GM12878 (cell line): ENCODE data around the gene PTPRM. TPM values are rescaled to one million over a fixed set of nuclear protein-coding genes. Genes with fewer than 3 reads are reported as not detected.

Experiments
- ATAC-seq: fragments of 200-7000 bp; cut with Tn5 transposase; 3 replicates; pipeline ENCODE4 v1.9.1; 2020; ENCODE audit warnings: mild to moderate bottlenecking, moderate library complexity
- BruUV-seq: library from RNA; stranded (reverse); fragments of 400-500 nt; replicated peaks from 2 replicates; lab custom pipeline; 2021; lab: Mats Ljungman, UMichigan
- CTCF ChIA-PET: fragments of 300-600 bp; sonication (Branson Sonifier 250); formaldehyde crosslinking; extraction: SDS; loops from one replicate; lab custom pipeline; 2021; ENCODE audit warnings: inconsistent platforms; lab: Yijun Ruan, JAX
- POLR2A ChIA-PET: fragments of 350-600 bp; formaldehyde crosslinking; extraction: SDS; loops from one replicate; lab custom pipeline; 2021; ENCODE audit warnings: inconsistent platforms; lab: Charles Lee
- RAD21 ChIA-PET: fragments of 300-600 bp; sonication (Branson Sonifier 250); formaldehyde crosslinking; loops from one replicate; lab custom pipeline; 2023; ENCODE audit warnings: antibody characterized with exemption; ENCODE audit not compliant: unreplicated experiment; lab: Charles Lee
- SMC1A ChIA-PET: fragments of 300-600 bp; sonication (Branson Sonifier 250); formaldehyde crosslinking; loops from one replicate; lab custom pipeline; 2023; ENCODE audit not compliant: unreplicated experiment, uncharacterized antibody; lab: Charles Lee
- DNase-seq: peaks from one replicate; pipeline ENCODE4 v3.0.0-alpha.2; 2011; ENCODE audit warnings: low read depth, low spot score
- FAIRE-seq: peaks from 3 replicates; lab custom pipeline; 2011; peaks lifted over from hg19 to GRCh38; lab: Jason Lieb, UNC
- H2AFZ ChIP-seq: 2 replicates; pipeline ENCODE4 v1.6.0; 2011; ENCODE audit warnings: low read depth, low read length, control low read depth; ENCODE audit not compliant: control insufficient read depth
- H3K27ac ChIP-seq: 2 replicates; pipeline ENCODE4 v1.5.1; 2011; ENCODE audit warnings: control low read depth; ENCODE audit not compliant: control insufficient read depth, insufficient read depth
- H3K27me3 ChIP-seq, 2 experiments: replicated peaks in 1 of 2; 2 replicates each; pipeline versions ENCODE4 v1.6.0 to v1.6.1; 2011; ENCODE audit warnings: low read length in 1 of 2; ENCODE audit not compliant: control insufficient read depth in 2 of 2, insufficient read depth in 2 of 2
- H3K36me3 ChIP-seq, 2 experiments: 2 replicates each; pipeline ENCODE4 v1.5.1; 2011; ENCODE audit warnings: low read length in 1 of 2; ENCODE audit not compliant: control insufficient read depth in 2 of 2, insufficient read depth in 2 of 2
- H3K4me1 ChIP-seq: 2 replicates; pipeline ENCODE4 v1.6.1; 2011; ENCODE audit warnings: mild to moderate bottlenecking, low read length, moderate library complexity, mixed read lengths; ENCODE audit not compliant: control insufficient read depth, insufficient read depth
- H3K4me2 ChIP-seq: 2 replicates; pipeline ENCODE4 v1.6.0; 2011; ENCODE audit warnings: control low read depth; ENCODE audit not compliant: control insufficient read depth, insufficient read depth
- H3K4me3 ChIP-seq: fragments of 200-600 bp; sonication (generic); 2 replicates; pipeline ENCODE4 v1.5.1; 2016
- H3K79me2 ChIP-seq: 2 replicates; pipeline ENCODE4 v1.6.0; 2011; ENCODE audit warnings: low read length; ENCODE audit not compliant: control insufficient read depth, insufficient read depth
- H3K9ac ChIP-seq: 2 replicates; pipeline ENCODE4 v1.8.0; 2011; ENCODE audit warnings: low read length, control low read depth, mixed read lengths; ENCODE audit not compliant: control insufficient read depth, insufficient read depth
- H3K9me3 ChIP-seq: replicated peaks from 3 replicates; pipeline ENCODE4 v1.5.1; 2011; ENCODE audit warnings: mild to moderate bottlenecking, low read length; ENCODE audit not compliant: control insufficient read depth, insufficient read depth
- H4K20me1 ChIP-seq: 2 replicates; pipeline ENCODE4 v1.6.0; 2011; ENCODE audit not compliant: control insufficient read depth, insufficient read depth
- E2F8 ChIP-seq: fragments of 450-650 bp; IDR thresholded peaks from 2 replicates; pipeline ENCODE4 v1.6.1; 2018; ENCODE audit warnings: mild to moderate bottlenecking, low read depth, moderate library complexity; ENCODE audit not compliant: partially characterized antibody
- KDM1A ChIP-seq: fragments of 200-600 bp; sonication (generic); IDR thresholded peaks from 2 replicates; pipeline ENCODE4 v1.6.1; 2016; ENCODE audit warnings: borderline replicate concordance
- NR2C1 ChIP-seq: fragments of 450-650 bp; IDR thresholded peaks from 2 replicates; pipeline ENCODE4 v1.6.1; 2017; ENCODE audit warnings: antibody characterized with exemption, mild to moderate bottlenecking, moderate library complexity
- RELA ChIP-seq: fragments of 450-650 bp; IDR thresholded peaks from 2 replicates; pipeline ENCODE4 v1.8.0; 2014; ENCODE audit warnings: borderline replicate concordance; ENCODE audit not compliant: partially characterized antibody
- SIX5 ChIP-seq: IDR thresholded peaks from 2 replicates; pipeline ENCODE4 v1.6.1; 2011; ENCODE audit warnings: mild to moderate bottlenecking, low read depth, low read length, moderate library complexity; ENCODE audit not compliant: severe bottlenecking
- USF1 ChIP-seq: IDR thresholded peaks from 2 replicates; pipeline ENCODE4 v1.6.1; 2011; ENCODE audit warnings: borderline replicate concordance, low read depth, mild to moderate bottlenecking, moderate library complexity, mixed read lengths, low read length; ENCODE audit not compliant: insufficient read depth; ENCODE audit errors: extremely low read length
- WGBS: methylation state at CpG from one replicate; pipeline ENCODE4 v1.1.6; 2016; ENCODE audit warnings: low lambda C conversion rate; ENCODE audit not compliant: insufficient replicate concordance, insufficient coverage; ENCODE audit errors: missing lambda C conversion rate; 5-methylcytosine and 5-hydroxymethylcytosine counted together
- in situ Hi-C: fragments of 300-500 bp; cut with MboI; formaldehyde crosslinking; loops from 9 replicates; pipeline ENCODE4 v1.14.3; 2018; ENCODE audit warnings: mixed read lengths
- intact Hi-C: fragments of 100-400 bp; cut with micrococcal nuclease; formaldehyde crosslinking; loops from one replicate; pipeline ENCODE4 v1.14.2; 2022; ENCODE audit not compliant: unreplicated experiment
- polyA plus RNA-seq, 11 experiments: library from polyadenylated mRNA; depleted of rRNA in 4 of 11; unstranded in 6 of 11; stranded (reverse) in 5 of 11; fragments of >200 nt; fragmentation: Nextera tagmentation in 4 of 11; fragmentation: Illumina TruSeq in 1 of 11; extraction: Ambion mirVana in 4 of 11; extraction: Trizol in 1 of 11; gene quantifications; 1 replicate in 1 of 11; 2 replicates in 10 of 11; pipeline versions ENCODE4 v1.2.1 to v1.2.3, GENCODE V29; 2011 to 2016; ENCODE audit warnings: inconsistent platforms in 2 of 11, missing spikeins in 2 of 11, low read depth in 1 of 11
- total RNA-seq, 4 experiments: library from RNA; depleted of rRNA in 3 of 4; stranded (reverse); fragments of >200 nt in 3 of 4; fragmentation: Illumina TruSeq in 1 of 4; extraction: Trizol in 1 of 4; gene quantifications; 2 replicates each; pipeline versions ENCODE4 v1.2.1 to v1.2.3, GENCODE V29; 2013 to 2021

The PTPRM gene
- total and polyA plus RNA-seq, 10 of the 15 experiments (the other 5 are each of a cell fraction or from before 2014, with no cell fraction given): 0.07 to 22.6 (median 0.60) TPM

- no TSS peak for BruUV-seq
- no peaks in the 10 kb centered on the region; the same call in 2 of the 3 replicates for H3K9me3 ChIP-seq
- CTCF ChIA-PET: no interaction called here
- H3K4me1 ChIP-seq: no peaks in the 10 kb centered on the region
- FAIRE-seq: no peak
- no peaks in the 10 kb centered on the region for H3K36me3 ChIP-seq
- no peak for DNase-seq
- H2AFZ ChIP-seq: no peak overlapping the region
- H3K4me3 ChIP-seq: no peak overlapping the region
- no peak overlapping the region for H3K27ac ChIP-seq
- H3K4me2 ChIP-seq: no peak overlapping the region
- in situ Hi-C loops: no loop called here
- SMC1A ChIA-PET: interaction anchor here (1.2 kb wide), 1 partner anchor 21 kb away, joined by 4 read pairs; no protein-coding TSS in a partner anchor
- intact Hi-C loops: no loop called here
- WGBS: 29% methylated on average over 4 of the region's 4 CpGs
- no peaks in the 10 kb centered on the region for H3K27me3 ChIP-seq
- no peak for ATAC-seq
- H4K20me1 ChIP-seq: no peaks in the 10 kb centered on the region
- POLR2A ChIA-PET: no interaction called here
- no peak overlapping the region for H3K9ac ChIP-seq
- TF ChIP-seq USF1: no peak
- no peak for TF ChIP-seq RELA
- TF ChIP-seq KDM1A: no peak
- TF ChIP-seq NR2C1: no peak
- no peak for TF ChIP-seq E2F8
- TF ChIP-seq SIX5: no peak
- H3K79me2 ChIP-seq: no peaks in the 10 kb centered on the region
- RAD21 ChIA-PET: no interaction called here
Measured at GRCh38 chr18:7847357-7848053, 280.4 kb downstream of the PTPRM start.
